Measurements from ENCODE around the gene IL18. TPM values are rescaled to one million over a fixed set of nuclear protein-coding genes. Genes with fewer than 3 reads are reported as not detected.
"Not testable (repeated sequence)": the region's sequence is repeated elsewhere in the genome, so short reads cannot be mapped to it uniquely, and the experiment has no call there.

The IL18 gene
- total RNA-seq, 1 donor from 2014 or later, result 8.4 TPM

DNA sequence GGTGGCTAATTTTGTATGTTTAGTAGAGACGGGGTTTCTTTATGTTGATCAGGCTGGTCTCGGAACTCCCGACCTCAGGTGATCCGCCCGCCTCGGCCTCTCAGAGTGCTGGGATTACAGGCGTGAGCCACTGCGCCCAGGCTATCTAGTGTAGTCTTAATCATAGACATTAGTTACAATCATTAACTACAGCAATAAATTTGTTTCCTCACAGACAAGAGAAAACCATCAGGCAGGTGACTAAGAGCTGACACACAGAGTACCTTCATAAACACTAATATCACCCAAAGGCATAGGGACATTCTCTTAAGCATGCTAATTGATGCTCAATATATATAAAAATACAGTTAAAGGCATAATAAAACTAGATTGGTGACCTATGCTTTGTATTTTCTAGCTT lies 57.8 kb downstream of the IL18 start:
- H3K36me3 ChIP-seq (ENCODE audit: control insufficient read depth, insufficient read depth, low read length), result no peaks in the 10 kb centered on the region
- DNase-seq (ENCODE audit: low read depth), result no peak
- no peak for TF ChIP-seq CTCF (IDR thresholded peaks at IDR 0.05; ENCODE audit: insufficient read depth, low read length, poor library complexity, severe bottlenecking)

GRCh38 chr11:112103446-112103845 lies 60.4 kb downstream of the IL18 start:
- no peak for DNase-seq (ENCODE audit: low read depth)
- Histone ChIP-seq H3K36me3 (ENCODE audit: control insufficient read depth, insufficient read depth, low read length) (no peaks in the 10 kb centered on the region), H3K4me3 (ENCODE audit: low read depth, low read length) (no peak overlapping the region), H3K27me3 (ENCODE audit: control insufficient read depth, insufficient read depth, low read length) (no peaks in the 10 kb centered on the region)
- no peak for TF ChIP-seq CTCF (IDR thresholded peaks at IDR 0.05; ENCODE audit: insufficient read depth, low read length, poor library complexity, severe bottlenecking)

More for the DNA sequence above, 57.8 kb downstream of the IL18 start:
- no peaks in the 10 kb centered on the region for H3K27me3 ChIP-seq (ENCODE audit: control insufficient read depth, insufficient read depth, low read length)
- H3K4me3 ChIP-seq (ENCODE audit: low read depth, low read length), result no peak overlapping the region

- no peak for DNase-seq (ENCODE audit: low read depth)
- Histone ChIP-seq H3K4me3 (ENCODE audit: low read depth, low read length) (no peak overlapping the region), H3K27me3 (ENCODE audit: control insufficient read depth, insufficient read depth, low read length) (no peaks in the 10 kb centered on the region), H3K36me3 (ENCODE audit: control insufficient read depth, insufficient read depth, low read length) (no peaks in the 10 kb centered on the region)
- no peak for TF ChIP-seq CTCF (IDR thresholded peaks at IDR 0.05; ENCODE audit: insufficient read depth, low read length, poor library complexity, severe bottlenecking)
Observed at GRCh38 chr11:112100462-112100861, 63.4 kb downstream of the IL18 start.

DNA sequence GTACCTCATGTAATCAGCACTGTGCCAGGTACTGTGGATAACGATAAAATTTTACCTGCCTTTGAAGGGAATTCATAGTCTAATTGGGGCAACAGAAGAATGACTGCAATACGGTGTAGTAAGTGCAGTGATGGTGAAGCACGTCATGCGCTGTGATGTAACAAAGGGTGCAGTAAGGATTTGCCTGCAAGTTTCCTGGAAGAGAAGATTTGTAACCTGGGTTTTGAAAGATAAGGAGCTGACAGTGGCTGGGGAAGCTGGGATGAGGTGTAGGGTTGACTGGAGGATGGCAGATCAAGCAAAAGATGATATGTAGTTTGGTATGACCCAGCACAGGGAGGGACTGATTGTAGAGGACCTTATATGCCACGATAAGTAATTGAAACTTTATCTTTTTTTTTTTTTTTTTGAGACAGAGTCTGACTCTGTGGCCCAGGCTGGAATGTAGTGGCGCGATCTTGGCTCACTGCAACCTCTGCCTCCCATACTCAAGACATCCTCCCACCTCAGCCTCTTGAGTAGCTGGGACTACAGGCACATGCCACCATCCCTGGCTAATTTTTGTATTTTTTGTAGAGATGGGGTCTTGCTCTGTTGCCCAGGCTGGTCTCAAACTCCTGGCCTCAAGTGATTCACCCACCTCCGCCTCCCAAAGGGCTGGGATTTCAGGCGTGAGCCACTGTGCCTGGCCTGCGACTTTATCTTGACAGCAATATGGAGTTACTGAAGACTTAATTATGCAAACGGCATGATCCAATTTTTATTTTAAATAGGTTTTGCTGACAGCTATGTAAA lies 66.0 kb downstream of the IL18 start:
- Histone ChIP-seq H3K4me3 (ENCODE audit: low read depth, low read length) (no peak overlapping the region), H3K36me3 (ENCODE audit: control insufficient read depth, insufficient read depth, low read length) (no peaks in the 10 kb centered on the region), H3K27me3 (ENCODE audit: control insufficient read depth, insufficient read depth, low read length) (no peaks in the 10 kb centered on the region)
- no peak for TF ChIP-seq CTCF (IDR thresholded peaks at IDR 0.05; ENCODE audit: insufficient read depth, low read length, poor library complexity, severe bottlenecking)
- DNase-seq (ENCODE audit: low read depth), result no peak

GRCh38 chr11:112096194-112096593 lies 67.7 kb downstream of the IL18 start:
- Histone ChIP-seq H3K36me3 (ENCODE audit: control insufficient read depth, insufficient read depth, low read length) (no peaks in the 10 kb centered on the region), H3K27me3 (ENCODE audit: control insufficient read depth, insufficient read depth, low read length) (no peaks in the 10 kb centered on the region), H3K4me3 (ENCODE audit: low read depth, low read length) (no peak overlapping the region)
- DNase-seq (ENCODE audit: low read depth), result no peak
- no peak for TF ChIP-seq CTCF (IDR thresholded peaks at IDR 0.05; ENCODE audit: insufficient read depth, low read length, poor library complexity, severe bottlenecking)

GRCh38 chr11:112095302-112095701 lies 68.6 kb downstream of the IL18 start:
- not testable (repeated sequence) for H3K36me3 ChIP-seq (ENCODE audit: control insufficient read depth, insufficient read depth, low read length); H3K27me3 ChIP-seq (ENCODE audit: control insufficient read depth, insufficient read depth, low read length); DNase-seq (ENCODE audit: low read depth); H3K4me3 ChIP-seq (ENCODE audit: low read depth, low read length)

Other genes with a start within 250 kb of the IL18 start
- gene C11orf52, start 245.2 kb downstream of the IL18 start, total RNA-seq, result 3.1 and 5.0 TPM in 2 replicates
- gene DIXDC1, start 226.8 kb downstream of the IL18 start, total RNA-seq, result 13.2 and 14.4 TPM in 2 replicates
- gene DLAT, start 138.7 kb downstream of the IL18 start, total RNA-seq, result 33.4 and 42.1 TPM in 2 replicates
- gene PIH1D2, start 90.1 kb downstream of the IL18 start, total RNA-seq, result 0.92 and 1.4 TPM in 2 replicates
- 17.0 and 21.7 TPM in 2 replicates for gene NKAPD1, start 89.8 kb downstream of the IL18 start, total RNA-seq
- 24.8 and 42.3 TPM in 2 replicates for gene TIMM8B, start 77.3 kb downstream of the IL18 start, total RNA-seq
- gene SDHD, start 77.2 kb downstream of the IL18 start, total RNA-seq, result 67.8 and 69.7 TPM in 2 replicates
- not detected in 2 replicates for gene TEX12, start 3.3 kb upstream of the IL18 start, total RNA-seq
- gene BCO2, start 11.4 kb upstream of the IL18 start, total RNA-seq, result 0.48 TPM in 1 of 2 replicates, not detected in the other
- 24.1 and 34.2 TPM in 2 replicates for gene PTS, start 62.3 kb upstream of the IL18 start, total RNA-seq
- not detected in 2 replicates for gene PLET1, start 96.8 kb upstream of the IL18 start, total RNA-seq

Data from kidney epithelial cell (primary cell).